Right hindlimb (tissue), 1 donor: ENCODE results near the gene CFAP298.
"Not testable (repeated sequence)": the region's sequence is repeated elsewhere in the genome, so short reads cannot be mapped to it uniquely, and the experiment has no call there.

Experiments
- DNase-seq: peaks from one replicate; pipeline ENCODE4 v3.0.0-alpha.2; 2018

The CFAP298 gene

GRCh38 chr21:32612075-32612998 lies at the start of gene CFAP298:
TSS of gene CFAP298 (minus strand) at chr21:32612377. CDS start at chr21:32612243, 134 bp downstream.
- DNase-seq, result peak; percentile 95

- DNase-seq, result not testable (repeated sequence)
These were observed 49.0 kb upstream of the CFAP298 start for GRCh38 chr21:32661026-32661782.

- no peak for DNase-seq
These were observed 46.3 kb upstream of the CFAP298 start for GRCh38 chr21:32658524-32658923.

- DNase-seq, result no peak
These were observed 41.2 kb upstream of the CFAP298 start for GRCh38 chr21:32653326-32653901.

- no peak for DNase-seq
These were observed 36.0 kb upstream of the CFAP298 start for GRCh38 chr21:32648165-32648564.

- DNase-seq, result no peak
These were observed 33.3 kb upstream of the CFAP298 start for GRCh38 chr21:32645261-32646182.

GRCh38 chr21:32641710-32642698 lies 29.8 kb upstream of the CFAP298 start:
- DNase-seq, result no peak

GRCh38 chr21:32626621-32627196 lies 14.5 kb upstream of the CFAP298 start:
- no peak for DNase-seq

- DNase-seq, result not testable (repeated sequence)
These were observed 6.0 kb upstream of the CFAP298 start for GRCh38 chr21:32618218-32618617.

GRCh38 chr21:32613436-32614043 lies 1.4 kb upstream of the CFAP298 start:
- DNase-seq, result no peak

GRCh38 chr21:32612999-32613337 lies 791 bp upstream of the CFAP298 start:
- DNase-seq, result no peak

- peak; percentile 32 for DNase-seq
These were observed 643 bp downstream of the CFAP298 start for GRCh38 chr21:32611471-32611997.

GRCh38 chr21:32610940-32611339 lies 1.2 kb downstream of the CFAP298 start:
- not testable (repeated sequence) for DNase-seq

GRCh38 chr21:32608851-32609250 lies 3.3 kb downstream of the CFAP298 start:
- DNase-seq, result no peak

- no peak for DNase-seq
These were observed 6.7 kb downstream of the CFAP298 start for GRCh38 chr21:32605469-32605868.

GRCh38 chr21:32604464-32604863 lies 7.7 kb downstream of the CFAP298 start:
- DNase-seq, result no peak

- no peak for DNase-seq
These were observed 9.0 kb downstream of the CFAP298 start for GRCh38 chr21:32603131-32603530.

GRCh38 chr21:32602099-32602498 lies 10.1 kb downstream of the CFAP298 start:
- no peak for DNase-seq

GRCh38 chr21:32599526-32599925 lies 12.7 kb downstream of the CFAP298 start:
- no peak for DNase-seq

- DNase-seq, result no peak
These were observed 13.1 kb downstream of the CFAP298 start for GRCh38 chr21:32599091-32599490.
